HEK293 (cell line): ENCODE results near the gene RALY.

Experiments used
- CTCF ChIP-seq: fragments of 450-650 bp; formaldehyde crosslinking; IDR thresholded peaks from 2 replicates; pipeline ENCODE4 v1.5.1; 2016; ENCODE audit warnings: missing biosample characterization, missing genetic modification characterization
- INSM2 ChIP-seq: fragments of 450-650 bp; formaldehyde crosslinking; IDR thresholded peaks from 2 replicates; pipeline ENCODE4 v1.5.1; 2016; ENCODE audit warnings: missing biosample characterization, missing genetic modification characterization
- MEIS1 ChIP-seq: sonication (generic); formaldehyde crosslinking; IDR thresholded peaks from 2 replicates; pipeline ENCODE4 v1.8.1; 2022; ENCODE audit warnings: missing genetic modification reagents, mild to moderate bottlenecking, borderline replicate concordance
- SP2 ChIP-seq: fragments of 450-650 bp; formaldehyde crosslinking; IDR thresholded peaks from 2 replicates; pipeline ENCODE4 v1.5.1; 2016; ENCODE audit warnings: missing biosample characterization, missing genetic modification characterization
- ZBTB21 ChIP-seq: fragments of 450-650 bp; formaldehyde crosslinking; IDR thresholded peaks from 2 replicates; pipeline ENCODE4 v1.5.1; 2017; ENCODE audit warnings: missing biosample characterization, missing genetic modification characterization
- ZNF169 ChIP-seq: fragments of 450-650 bp; formaldehyde crosslinking; IDR thresholded peaks from 2 replicates; pipeline ENCODE4 v1.5.1; 2016; ENCODE audit warnings: missing biosample characterization, missing genetic modification characterization
- ZNF239 ChIP-seq: fragments of 450-650 bp; formaldehyde crosslinking; IDR thresholded peaks from 2 replicates; pipeline ENCODE4 v1.5.1; 2016; ENCODE audit warnings: missing biosample characterization, missing genetic modification characterization
- ZNF433 ChIP-seq: fragments of 450-650 bp; formaldehyde crosslinking; IDR thresholded peaks from 2 replicates; pipeline ENCODE4 v1.5.1; 2016; ENCODE audit warnings: missing biosample characterization, missing genetic modification characterization, low read depth
- ZNF777 ChIP-seq: fragments of 450-650 bp; formaldehyde crosslinking; IDR thresholded peaks from 2 replicates; pipeline ENCODE4 v1.5.1; 2017; ENCODE audit warnings: missing biosample characterization, missing genetic modification characterization, borderline replicate concordance

- TF ChIP-seq CTCF (tag by site-specific recombination) (no peak), SP2 (no peak), INSM2 (tag by site-specific recombination) (no peak), ZNF239 (tag by site-specific recombination) (no peak), ZNF169 (tag by site-specific recombination) (no peak), ZBTB21 (tag by site-specific recombination) (no peak), ZNF777 (tag by site-specific recombination) (no peak), ZNF433 (tag by site-specific recombination) (no peak), MEIS1 (CRISPR knock-in tag) (no peak)
These were observed 121.1 kb downstream of the RALY start for GRCh38 chr20:34114809-34115208.
